PC-3 (cell line): ENCODE data around the gene AFF1. TPM values are rescaled to one million over a fixed set of nuclear protein-coding genes. Genes with fewer than 3 reads are reported as not detected.

Source experiments
- ATAC-seq: fragments of 200-7000 bp; cut with Tn5 transposase; 2 replicates; pipeline ENCODE4 v1.9.1; 2020; ENCODE audit warnings: mild to moderate bottlenecking, moderate library complexity
- BruUV-seq: library from RNA; stranded (reverse); fragments of 400-500 nt; replicated peaks from 2 replicates; lab custom pipeline; 2021; lab: Mats Ljungman, UMichigan
- CTCF ChIA-PET: fragments of 300-600 bp; sonication (Branson Sonifier 250); formaldehyde crosslinking; loops from one replicate; lab custom pipeline; 2022; ENCODE audit warnings: antibody characterized with exemption; lab: Charles Lee
- POLR2A ChIA-PET: fragments of 300-600 bp; sonication (Branson Sonifier 250); formaldehyde crosslinking; loops from one replicate; lab custom pipeline; 2022; ENCODE audit warnings: antibody characterized with exemption; ENCODE audit not compliant: unreplicated experiment; lab: Charles Lee
- DNase-seq: peaks from one replicate; pipeline ENCODE4 v3.0.0-alpha.2; 2015
- H2AFZ ChIP-seq: fragments of 300-600 bp; sonication (generic); 2 replicates; pipeline ENCODE4 v1.6.0; 2016; ENCODE audit warnings: antibody characterized with exemption, low read length
- H3F3A ChIP-seq: fragments of 300-600 bp; sonication (generic); one replicate; pipeline ENCODE4 v1.6.0; 2017; ENCODE audit warnings: antibody characterized with exemption, low read length, control low read depth, mild to moderate bottlenecking; ENCODE audit not compliant: unreplicated experiment
- H3K27ac ChIP-seq: fragments of 300-600 bp; sonication (generic); 2 replicates; pipeline ENCODE4 v1.5.1; 2016; ENCODE audit warnings: mild to moderate bottlenecking, low read length
- H3K27me3 ChIP-seq: fragments of 300-600 bp; sonication (generic); 2 replicates; pipeline ENCODE4 v1.6.1; 2016; ENCODE audit warnings: low read length, mixed read lengths
- H3K36me3 ChIP-seq: fragments of 300-600 bp; sonication (generic); 2 replicates; pipeline ENCODE4 v1.6.1; 2016; ENCODE audit warnings: low read depth, mixed run types, low read length, mixed read lengths
- H3K4me1 ChIP-seq: fragments of 300-600 bp; sonication (generic); 2 replicates; pipeline ENCODE4 v1.5.1; 2016; ENCODE audit warnings: low read length; ENCODE audit not compliant: insufficient read depth
- H3K4me2 ChIP-seq: fragments of 300-600 bp; sonication (generic); 2 replicates; pipeline ENCODE4 v1.6.0; 2016; ENCODE audit warnings: low read length
- H3K4me3 ChIP-seq: fragments of 300-600 bp; sonication (generic); 2 replicates; pipeline ENCODE4 v1.5.1; 2016; ENCODE audit warnings: mild to moderate bottlenecking, low read length, mixed read lengths
- H3K79me2 ChIP-seq: fragments of 300-600 bp; sonication (generic); 2 replicates; pipeline ENCODE4 v1.6.1; 2017; ENCODE audit warnings: low read length, mixed read lengths
- H3K9ac ChIP-seq: fragments of 300-600 bp; sonication (generic); 2 replicates; pipeline ENCODE4 v1.6.0; 2016; ENCODE audit warnings: mild to moderate bottlenecking, low read length
- H3K9me2 ChIP-seq: fragments of 300-600 bp; sonication (generic); replicated peaks from 2 replicates; pipeline ENCODE4 v1.6.1; 2016; ENCODE audit warnings: mixed run types, low read length, mixed read lengths
- H3K9me3 ChIP-seq: fragments of 300-600 bp; sonication (generic); 2 replicates; pipeline ENCODE4 v1.6.1; 2016; ENCODE audit warnings: low read length, mixed read lengths
- H4K20me1 ChIP-seq: fragments of 300-600 bp; sonication (generic); 2 replicates; pipeline ENCODE4 v1.6.1; 2016; ENCODE audit warnings: low read length, mixed read lengths
- CTCF ChIP-seq: fragments of 300-600 bp; sonication (generic); conservative IDR thresholded peaks from 2 replicates; pipeline ENCODE4 v1.5.1; 2017; ENCODE audit warnings: antibody characterized with exemption, low read depth, mild to moderate bottlenecking, low read length
- EZH2 ChIP-seq: fragments of 300-600 bp; sonication (generic); IDR thresholded peaks from one replicate; pipeline ENCODE4 v1.6.1; 2017; ENCODE audit warnings: antibody characterized with exemption, mild to moderate bottlenecking, low read length; ENCODE audit not compliant: unreplicated experiment
- EZH2phosphoT487 ChIP-seq: fragments of 300-600 bp; sonication (generic); IDR thresholded peaks from 2 replicates; pipeline ENCODE4 v1.6.1; 2018; ENCODE audit warnings: mild to moderate bottlenecking, antibody characterized with exemption, low read length, borderline replicate concordance
- intact Hi-C: fragments of 100-400 bp; cut with micrococcal nuclease; formaldehyde crosslinking; loops from 2 replicates; pipeline ENCODE4 v1.9.0; 2023
- total RNA-seq: library from RNA; depleted of rRNA; stranded (reverse); fragments of >200 nt; gene quantifications from 2 replicates; pipeline ENCODE4 v1.2.3, GENCODE V29; 2014

Gene AFF1
- total RNA-seq, 1 experiment from 2014 or later = 8.1 TPM

DNA sequence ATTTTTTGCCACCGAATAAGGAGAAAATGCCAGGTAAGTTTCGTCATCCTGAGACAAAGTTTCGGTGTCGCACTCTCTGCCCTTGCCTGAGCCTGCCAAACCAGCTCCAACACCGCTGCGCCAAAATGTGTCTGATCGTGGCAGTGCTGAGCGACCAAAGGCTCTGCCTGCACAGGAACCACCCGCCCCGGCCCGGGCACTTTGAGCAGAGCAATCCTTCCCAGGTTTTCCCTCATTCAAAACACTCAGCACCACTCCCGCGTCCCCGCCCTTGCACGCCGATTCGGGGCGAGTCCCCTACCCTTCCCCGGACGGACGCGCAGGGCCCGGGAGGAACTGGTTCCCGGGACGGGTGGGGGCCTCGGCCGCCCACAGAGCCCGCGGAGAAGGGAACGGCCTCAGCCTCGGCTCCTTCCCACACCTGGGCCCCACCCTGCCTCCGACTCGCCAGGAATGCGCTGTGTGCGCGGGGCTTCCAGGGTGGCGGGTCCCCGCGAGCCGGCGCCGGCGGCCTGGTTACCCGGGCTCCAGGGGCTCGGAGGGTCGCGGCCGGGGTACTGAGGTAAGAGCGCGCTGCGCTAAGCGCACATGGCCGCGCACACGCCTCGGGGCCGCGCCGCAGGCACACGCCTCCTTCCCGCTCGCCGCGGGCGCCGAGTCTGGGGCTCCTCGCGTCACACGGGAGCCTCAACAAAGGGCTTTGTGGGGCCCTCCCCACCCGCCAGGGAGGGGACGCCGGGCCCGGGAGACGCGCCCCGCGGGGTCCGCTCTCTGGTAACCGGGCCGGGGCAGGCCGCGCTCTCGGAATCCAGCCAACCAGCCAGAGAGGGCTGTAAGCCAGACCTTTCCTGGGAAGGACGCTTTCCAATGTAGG lies 42.8 kb upstream of the AFF1 start, which contains the start of gene C4orf36:
TSS of gene C4orf36 (minus strand) at position 661 of the 874 bp plus-strand sequence. CDS start 902 bp downstream, outside the sequence.
- ChIA-PET CTCF (interaction anchor here (0.5 kb wide), 1 partner anchor 366 kb away, joined by 3 read pairs; no protein-coding TSS in a partner anchor), POLR2A (interaction anchor here (0.8 kb wide), 1 partner anchor 208 kb away, joined by 7 read pairs; no protein-coding TSS in a partner anchor)
- intact Hi-C loops = loop anchor here (1.0 to 10.0 kb wide), 2 partner anchors 61 to 217 kb away; no protein-coding TSS in a partner anchor
- Histone ChIP-seq H3K9ac (peak within 1 kb of the TSS; percentile 94), H3K4me1 (peaks cover 29% of the 10 kb centered on the region), H2AFZ (peak within 1 kb of the TSS; percentile 84), H3F3A (no peaks in the 10 kb centered on the region), H3K4me3 (peak within 1 kb of the TSS; percentile 78), H3K27ac (peak within 1 kb of the TSS; percentile 87), H3K36me3 (no peaks in the 10 kb centered on the region), H3K4me2 (peak within 1 kb of the TSS; percentile 94), H3K9me2 (no peaks in the 10 kb centered on the region), H3K79me2 (no peaks in the 10 kb centered on the region), H4K20me1 (no peaks in the 10 kb centered on the region), H3K9me3 (no peaks in the 10 kb centered on the region), H3K27me3 (no peaks in the 10 kb centered on the region)
- ATAC-seq (peak; percentile 84), DNase-seq (peak; percentile 81)
- no TSS peak for BruUV-seq
- TF ChIP-seq EZH2phosphoT487 (no peak), CTCF (0 out of 2 replicates have a peak, but pooled peaks have one; percentile 16)

- ATAC-seq (peak; percentile 4), DNase-seq (no peak)
- no peaks in the 10 kb centered on the region for H3F3A ChIP-seq
- peaks cover 29% of the 10 kb centered on the region for H3K4me1 ChIP-seq
- POLR2A ChIA-PET = interaction anchor here (0.7 kb wide), 1 partner anchor 171 kb away, joined by 3 read pairs; no protein-coding TSS in a partner anchor
- no TSS peak for BruUV-seq
- H3K9me3 ChIP-seq = no peaks in the 10 kb centered on the region
- peak overlapping the region; percentile 78 for H3K4me3 ChIP-seq
- H3K36me3 ChIP-seq = no peaks in the 10 kb centered on the region
- H3K27ac ChIP-seq = peak overlapping the region; percentile 87
- TF ChIP-seq CTCF (no peak), EZH2phosphoT487 (no peak), EZH2 (no peak)
- intact Hi-C loops = loop anchor here (10.0 kb wide), 1 partner anchor 218 kb away; no protein-coding TSS in a partner anchor
- H3K79me2 ChIP-seq = no peaks in the 10 kb centered on the region
- no peaks in the 10 kb centered on the region for H3K9me2 ChIP-seq
- H4K20me1 ChIP-seq = no peaks in the 10 kb centered on the region
- CTCF ChIA-PET = interaction anchor here (0.5 kb wide), 1 partner anchor 367 kb away, joined by 3 read pairs; no protein-coding TSS in a partner anchor
- H2AFZ ChIP-seq = peak overlapping the region; percentile 84
- peak overlapping the region; percentile 94 for H3K4me2 ChIP-seq
- H3K9ac ChIP-seq = peak overlapping the region; percentile 94
- H3K27me3 ChIP-seq = no peaks in the 10 kb centered on the region
Measured at GRCh38 chr4:86892636-86892960, 42.2 kb upstream of the AFF1 start.
